ENCODE measurements around the gene BCR.

The BCR gene

DNA sequence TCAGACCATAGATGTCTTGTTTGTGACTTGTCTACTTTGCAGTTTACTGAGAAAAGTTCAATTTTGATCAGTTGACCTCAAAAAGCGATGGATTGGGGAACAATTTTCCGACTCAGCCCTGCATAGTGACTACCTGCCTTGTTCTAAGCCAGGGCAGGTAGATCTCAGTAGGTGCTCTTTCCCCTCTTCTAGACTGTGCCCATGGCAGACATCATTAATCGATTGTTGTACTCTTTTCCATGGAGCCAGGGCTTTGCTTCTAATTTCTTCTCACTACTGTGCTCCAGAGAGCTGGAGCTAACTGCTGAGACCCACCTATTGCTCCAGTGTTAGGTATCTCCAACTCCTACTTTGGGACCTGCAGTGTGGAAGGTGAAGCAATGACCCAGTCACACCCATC lies 25.2 kb upstream of the BCR start:
- DNase-seq (ENCODE audit: low read depth in 1 of 2, low spot score in 1 of 2) = no peak
- in situ Hi-C loops (cut with HindIII; ENCODE audit: low pct_unique_long_range_greater_than_20kb, low sequenced_read_pairs) = no loop called here
- TF ChIP-seq JUND (IDR thresholded peaks at IDR 0.05; ENCODE audit: low read depth) = no peak

DNA sequence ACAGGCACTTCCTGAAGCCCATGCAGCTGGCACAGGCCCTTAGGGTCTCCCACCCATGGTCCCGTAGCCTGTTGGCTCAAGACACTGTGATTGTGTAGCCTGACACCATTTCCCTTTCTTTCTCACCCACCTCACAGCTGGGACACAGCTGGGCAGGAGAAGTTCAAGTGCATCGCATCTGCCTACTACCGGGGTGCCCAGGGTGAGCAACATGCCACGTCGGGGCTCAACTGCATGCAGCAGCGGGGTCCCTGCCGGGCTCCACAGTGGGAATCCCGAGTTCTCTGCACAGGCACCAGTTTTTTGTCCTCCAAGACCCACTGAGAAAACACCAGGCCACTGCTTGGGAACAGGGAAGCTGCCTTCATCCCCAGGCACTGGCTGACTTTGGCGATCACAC lies 24.5 kb upstream of the BCR start:
- no peak for DNase-seq (ENCODE audit: low read depth in 1 of 2, low spot score in 1 of 2)
- in situ Hi-C loops (cut with HindIII; ENCODE audit: low pct_unique_long_range_greater_than_20kb, low sequenced_read_pairs) = no loop called here
- no peak for TF ChIP-seq JUND (IDR thresholded peaks at IDR 0.05; ENCODE audit: low read depth)

DNA sequence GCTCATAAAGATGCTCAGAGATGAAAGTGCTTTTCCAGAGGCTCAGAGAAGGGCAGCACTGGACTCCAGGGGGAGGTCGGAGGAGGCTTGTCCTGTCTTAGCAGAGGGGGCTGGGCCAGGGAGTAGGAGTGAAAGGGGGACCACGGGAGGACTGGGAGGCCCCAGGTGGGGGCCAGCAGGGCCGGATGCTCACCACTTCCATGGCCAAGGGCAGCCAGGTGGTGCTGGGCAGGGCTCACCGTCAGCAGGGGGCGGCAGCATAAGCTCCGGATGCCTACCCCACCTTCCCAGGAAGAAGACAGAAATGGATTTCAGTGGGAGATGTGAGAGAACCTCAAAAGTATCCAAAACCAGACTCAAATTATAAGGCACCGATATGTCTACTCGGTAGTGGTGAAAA lies 24.0 kb upstream of the BCR start:
- TF ChIP-seq JUND (IDR thresholded peaks at IDR 0.05; ENCODE audit: low read depth) = no peak
- no peak for DNase-seq (ENCODE audit: low read depth in 1 of 2, low spot score in 1 of 2)
- in situ Hi-C loops (cut with HindIII; ENCODE audit: low pct_unique_long_range_greater_than_20kb, low sequenced_read_pairs) = no loop called here

DNA sequence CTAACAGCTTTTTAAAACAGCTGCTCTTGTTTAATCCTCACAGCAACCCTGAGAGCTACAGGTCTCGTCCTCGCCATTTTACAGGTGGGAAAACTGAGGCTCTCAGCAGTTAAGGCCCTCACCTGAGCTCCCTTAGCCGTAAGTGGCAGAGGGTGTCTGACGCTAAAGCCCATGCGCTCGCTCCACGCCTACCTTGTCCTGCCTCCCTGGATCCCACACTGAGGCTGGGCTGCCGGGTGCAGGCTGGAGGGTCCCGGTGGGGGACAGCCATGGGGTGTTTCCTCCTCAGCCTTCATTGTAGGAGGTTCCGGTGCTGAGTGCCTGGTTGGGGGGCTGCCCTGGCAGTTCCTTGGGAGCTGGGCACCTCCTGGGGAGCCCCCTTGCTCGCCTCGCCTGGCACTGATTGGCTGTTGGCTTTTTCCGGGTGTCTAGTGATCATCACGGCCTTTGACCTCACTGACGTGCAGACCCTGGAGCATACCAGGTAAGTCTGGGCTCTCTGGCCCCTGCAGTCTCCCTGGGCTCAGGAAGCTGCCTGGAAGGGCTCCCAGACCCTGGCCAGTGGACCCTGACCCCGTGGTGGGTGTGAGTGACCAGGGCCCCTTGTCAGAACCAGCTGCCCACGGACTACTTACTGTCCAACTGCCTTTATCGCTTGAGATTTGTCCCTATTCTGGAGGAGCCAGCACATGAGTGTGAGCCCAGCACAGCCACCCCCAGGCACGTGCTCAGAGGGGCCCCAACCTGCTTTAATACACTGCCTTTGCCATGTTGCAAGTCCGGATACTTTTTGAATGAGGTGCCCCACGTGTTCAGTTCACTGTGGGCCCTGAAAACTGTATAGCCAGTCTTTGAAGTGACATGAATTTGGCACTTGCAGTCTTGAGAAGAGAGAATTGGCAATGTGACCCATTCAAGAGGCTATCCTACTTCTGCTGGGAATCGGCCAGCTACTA lies 22.5 kb upstream of the BCR start:
- DNase-seq (ENCODE audit: low read depth in 1 of 2, low spot score in 1 of 2) = no peak
- TF ChIP-seq JUND (IDR thresholded peaks at IDR 0.05; ENCODE audit: low read depth) = no peak
- in situ Hi-C loops (cut with HindIII; ENCODE audit: low pct_unique_long_range_greater_than_20kb, low sequenced_read_pairs) = no loop called here

DNA sequence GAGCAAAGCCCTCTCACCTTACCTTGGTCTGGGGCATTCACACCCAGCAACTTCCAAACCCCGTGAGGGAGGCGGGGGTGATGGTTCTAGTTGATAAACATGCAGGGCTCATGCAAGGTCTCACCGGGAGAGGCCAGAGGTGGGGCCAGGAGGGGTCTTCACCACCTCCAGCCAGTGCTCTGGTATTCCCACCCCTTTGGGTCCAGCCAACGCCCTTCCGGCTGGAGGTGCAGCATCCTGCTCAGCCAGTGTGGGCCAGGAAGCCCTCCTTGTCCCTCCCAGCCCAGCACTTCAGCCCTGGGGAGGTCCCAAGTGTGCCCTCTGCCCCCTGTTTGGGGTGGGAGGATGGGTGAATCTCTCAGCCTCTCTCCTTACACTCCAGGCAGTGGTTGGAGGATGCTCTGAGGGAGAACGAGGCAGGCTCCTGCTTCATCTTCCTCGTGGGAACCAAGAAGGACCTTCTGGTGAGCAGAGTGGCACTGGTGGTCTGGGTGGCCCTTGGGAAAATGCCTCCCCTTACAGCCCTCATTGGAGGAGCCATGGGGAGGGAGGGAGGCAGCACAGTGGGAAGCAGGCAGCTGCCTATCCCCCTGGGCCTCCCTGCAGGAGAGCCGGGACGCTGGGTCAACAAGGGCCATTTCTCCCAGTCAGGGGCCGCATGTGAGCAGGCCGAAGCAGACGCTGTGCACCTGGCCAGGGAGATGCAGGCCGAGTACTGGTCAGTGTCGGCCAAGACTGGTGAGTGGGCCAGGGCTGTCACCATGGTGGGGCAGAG lies 21.6 kb upstream of the BCR start:
- in situ Hi-C loops (cut with HindIII; ENCODE audit: low pct_unique_long_range_greater_than_20kb, low sequenced_read_pairs) = no loop called here
- TF ChIP-seq JUND (IDR thresholded peaks at IDR 0.05; ENCODE audit: low read depth) = no peak
- no peak for DNase-seq (ENCODE audit: low read depth in 1 of 2, low spot score in 1 of 2)

DNA sequence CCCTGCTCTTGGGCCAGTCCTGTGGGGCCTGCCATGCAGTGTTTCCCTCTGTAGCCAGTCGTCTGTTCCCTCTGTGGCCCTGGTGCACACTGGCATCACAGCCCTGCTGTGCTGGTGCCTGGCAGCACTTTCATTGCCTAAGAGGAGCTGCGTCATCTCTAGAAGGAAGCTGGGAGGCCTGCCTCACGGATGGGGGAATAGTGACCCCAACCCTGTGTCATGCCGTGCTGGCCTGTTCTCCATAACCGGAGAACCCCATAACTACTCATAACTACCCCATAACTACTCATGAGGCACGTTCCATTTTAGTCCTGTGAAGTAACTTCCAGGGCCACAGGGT lies 21.0 kb upstream of the BCR start:
- in situ Hi-C loops (cut with HindIII; ENCODE audit: low pct_unique_long_range_greater_than_20kb, low sequenced_read_pairs) = no loop called here
- no peak for TF ChIP-seq JUND (IDR thresholded peaks at IDR 0.05; ENCODE audit: low read depth)
- DNase-seq (ENCODE audit: low read depth in 1 of 2, low spot score in 1 of 2) = no peak

DNA sequence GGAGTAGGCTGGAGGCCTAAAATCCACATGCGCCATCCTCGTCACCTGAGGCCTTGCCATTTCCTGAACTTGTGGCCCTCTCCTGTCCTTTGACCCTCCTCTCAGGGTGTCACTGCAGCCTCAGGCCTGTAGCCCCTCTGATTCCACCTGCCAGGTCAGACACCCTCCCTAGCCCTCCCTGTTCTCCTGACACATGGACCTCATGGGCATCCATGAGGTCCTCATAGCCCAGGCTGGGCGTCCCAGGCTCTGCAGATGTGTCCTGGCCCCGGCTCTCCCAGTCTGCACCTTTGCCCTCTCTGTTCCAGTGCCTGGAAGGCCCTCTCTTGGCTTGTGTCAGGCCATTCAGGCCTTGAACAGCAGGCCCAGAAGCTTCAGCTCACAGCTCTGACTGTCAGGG lies 19.3 kb upstream of the BCR start:
- in situ Hi-C loops (cut with HindIII; ENCODE audit: low pct_unique_long_range_greater_than_20kb, low sequenced_read_pairs) = no loop called here
- no peak for DNase-seq (ENCODE audit: low read depth in 1 of 2, low spot score in 1 of 2)
- TF ChIP-seq JUND (IDR thresholded peaks at IDR 0.05; ENCODE audit: low read depth) = no peak

DNA sequence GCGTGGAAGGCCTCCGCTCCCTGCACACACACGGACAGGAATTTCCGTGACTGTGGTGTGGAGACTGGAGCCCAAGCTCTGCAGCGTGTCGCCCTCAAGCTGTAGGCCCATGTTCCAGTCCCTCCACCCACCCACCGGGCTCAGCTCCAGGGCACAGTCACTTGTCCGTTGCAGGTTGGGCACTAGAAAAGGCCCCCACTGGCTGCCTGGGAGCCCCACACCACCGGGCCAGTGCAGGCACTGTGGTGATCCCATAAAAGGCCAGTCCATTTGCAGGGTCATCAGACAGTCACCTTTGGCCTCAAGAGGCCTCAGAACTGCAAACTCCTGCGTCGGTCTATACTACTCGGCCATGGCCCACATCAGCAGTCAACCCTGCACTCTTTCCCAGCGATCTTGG lies 18.7 kb upstream of the BCR start:
- in situ Hi-C loops (cut with HindIII; ENCODE audit: low pct_unique_long_range_greater_than_20kb, low sequenced_read_pairs) = no loop called here
- TF ChIP-seq JUND (IDR thresholded peaks at IDR 0.05; ENCODE audit: low read depth) = no peak
- no peak for DNase-seq (ENCODE audit: low read depth in 1 of 2, low spot score in 1 of 2)

DNA sequence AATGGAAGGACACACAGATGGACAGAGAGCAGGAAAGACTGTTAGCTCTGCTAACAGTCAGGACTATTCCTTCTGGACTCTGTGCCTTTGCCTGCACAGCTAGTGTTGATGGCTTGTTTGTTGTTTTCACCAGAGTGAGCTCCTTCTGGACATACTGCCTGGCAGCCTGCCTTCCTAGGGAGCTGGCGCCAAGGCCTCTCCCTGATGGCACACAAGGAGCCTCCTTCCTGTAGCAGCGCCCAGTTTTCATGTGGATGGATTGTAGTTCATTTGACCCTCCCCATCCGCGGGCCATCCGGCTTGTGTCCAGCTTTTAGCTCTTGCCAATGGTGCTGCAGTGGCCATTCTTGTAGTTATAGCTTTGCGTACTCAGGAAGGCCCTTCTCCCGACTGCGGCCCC lies 16.6 kb upstream of the BCR start:
- TF ChIP-seq JUND (IDR thresholded peaks at IDR 0.05; ENCODE audit: low read depth) = no peak
- no peak for DNase-seq (ENCODE audit: low read depth in 1 of 2, low spot score in 1 of 2)
- in situ Hi-C loops (cut with HindIII; ENCODE audit: low pct_unique_long_range_greater_than_20kb, low sequenced_read_pairs) = no loop called here

DNA sequence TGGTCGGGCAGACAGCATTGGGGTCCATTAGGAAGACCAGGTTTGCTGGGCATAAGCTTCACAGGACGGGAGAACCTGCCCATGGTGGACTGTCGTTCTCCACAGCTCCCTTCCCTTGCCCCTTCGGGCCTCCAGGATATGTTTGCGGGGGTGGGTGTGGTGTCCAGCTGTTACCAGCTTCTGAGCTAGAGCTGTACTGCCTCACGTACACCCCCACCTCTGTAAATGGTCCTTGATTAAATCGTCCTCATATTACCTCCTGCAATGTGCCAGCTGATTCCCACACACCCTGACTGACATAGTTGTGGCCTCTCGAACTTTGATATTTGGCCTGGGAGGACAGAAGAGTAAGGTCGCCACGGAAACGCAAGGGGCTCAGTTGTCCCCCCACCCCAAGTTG lies 16.2 kb upstream of the BCR start:
- TF ChIP-seq JUND (IDR thresholded peaks at IDR 0.05; ENCODE audit: low read depth) = no peak
- in situ Hi-C loops (cut with HindIII; ENCODE audit: low pct_unique_long_range_greater_than_20kb, low sequenced_read_pairs) = no loop called here
- no peak for DNase-seq (ENCODE audit: low read depth in 1 of 2, low spot score in 1 of 2)

DNA sequence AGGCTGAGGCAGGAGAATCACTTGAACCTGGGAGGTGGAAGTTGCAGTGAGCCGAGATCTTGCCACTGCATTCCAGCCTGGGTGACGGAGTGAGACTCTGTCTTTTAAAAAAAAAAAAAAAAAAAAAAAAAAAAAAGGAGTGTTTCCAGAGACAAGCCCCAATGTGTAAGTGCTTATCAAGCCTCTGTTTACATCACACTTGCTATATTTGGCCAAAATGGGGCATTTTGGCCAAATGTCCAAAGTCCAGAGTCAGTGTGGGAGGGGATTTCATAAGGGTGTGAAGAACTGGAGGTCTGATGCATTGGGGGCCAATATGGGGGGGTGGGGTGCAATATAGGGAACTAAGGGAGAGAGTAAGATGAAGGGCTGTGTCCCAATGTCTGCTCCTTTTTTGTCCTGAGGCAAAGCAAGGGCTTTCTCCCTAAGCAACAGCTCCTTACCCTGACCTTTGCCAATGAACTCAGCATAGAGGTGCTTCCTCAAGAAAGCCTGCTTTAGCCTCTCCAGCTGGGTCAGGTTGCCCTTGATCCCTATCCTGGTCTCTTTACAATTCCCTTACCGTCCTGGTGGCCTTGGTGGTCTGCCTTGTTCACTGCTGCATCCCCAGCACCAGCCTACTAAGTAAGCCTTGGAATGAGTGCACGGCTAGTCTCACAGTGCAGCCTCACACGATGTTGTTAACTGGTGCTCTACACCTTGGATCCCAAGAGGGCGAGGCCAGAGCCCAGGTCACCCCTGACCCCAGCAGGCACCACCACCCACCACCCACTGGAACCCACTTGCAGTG lies 14.1 kb upstream of the BCR start:
- TF ChIP-seq JUND (IDR thresholded peaks at IDR 0.05; ENCODE audit: low read depth) = no peak
- DNase-seq (ENCODE audit: low read depth in 1 of 2, low spot score in 1 of 2) = no peak
- in situ Hi-C loops (cut with HindIII; ENCODE audit: low pct_unique_long_range_greater_than_20kb, low sequenced_read_pairs) = no loop called here

DNA sequence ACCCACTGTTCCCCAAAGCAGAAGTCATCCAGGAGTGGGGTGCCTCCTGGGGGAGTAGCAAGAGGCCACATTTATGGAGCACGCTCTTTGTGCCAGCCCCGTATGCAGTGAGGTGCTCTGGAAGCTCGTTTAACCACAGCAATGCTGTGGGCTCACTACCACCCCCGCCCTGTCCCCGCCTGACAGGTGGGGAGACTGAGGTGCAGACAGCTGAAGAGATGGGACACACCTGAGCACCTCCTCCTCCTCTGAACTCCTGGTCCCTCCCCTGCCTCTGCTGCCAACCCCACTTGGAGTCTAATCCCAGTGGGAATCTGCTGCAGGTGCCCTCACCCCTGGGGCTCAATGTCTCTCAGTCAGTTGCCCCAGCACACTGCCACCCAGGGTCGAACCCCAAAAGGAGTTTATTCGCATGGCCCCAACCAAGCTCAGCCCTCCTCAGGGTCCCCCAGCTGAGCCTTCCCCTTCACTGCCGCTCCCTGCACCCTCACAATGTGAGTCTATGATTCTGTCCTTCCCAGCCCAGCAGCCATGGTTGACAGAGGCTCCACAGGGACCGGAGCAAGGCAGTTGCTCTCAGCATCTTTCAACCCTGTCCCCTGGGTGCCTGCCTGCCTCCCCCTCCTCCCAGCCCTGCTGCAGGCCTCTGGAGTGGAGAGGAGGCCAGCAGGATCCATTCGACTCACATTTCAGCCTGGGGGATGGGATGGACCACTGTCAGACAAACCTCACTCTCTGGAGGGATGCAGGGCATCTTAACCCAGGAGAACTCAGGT lies 13.3 kb upstream of the BCR start:
- TF ChIP-seq JUND (IDR thresholded peaks at IDR 0.05; ENCODE audit: low read depth) = no peak
- in situ Hi-C loops (cut with HindIII; ENCODE audit: low pct_unique_long_range_greater_than_20kb, low sequenced_read_pairs) = no loop called here
- no peak for DNase-seq (ENCODE audit: low read depth in 1 of 2, low spot score in 1 of 2)
